SKM-1 (cell line): ENCODE data around the gene AGAP3.

Experiments used
- DNase-seq: peaks from one replicate; lab custom pipeline; 2025; ENCODE audit not compliant: unreplicated experiment; lab: John Stamatoyannopoulos, UW

AGAP3 gene

GRCh38 chr7:151057989-151058780 is 28.1 kb upstream of the AGAP3 start:
- peak; percentile 69 for DNase-seq

- no peak for DNase-seq
Observed at GRCh38 chr7:151058781-151059366, 27.4 kb upstream of the AGAP3 start.

GRCh38 chr7:151059367-151060112 is 26.7 kb upstream of the AGAP3 start, which contains the start of gene SLC4A2:
SLC4A2 (plus strand) TSS chr7:151059589; CDS start chr7:151061988, 2,399 bp downstream.
- DNase-seq = peak; percentile 15

GRCh38 chr7:151060113-151060415 is 26.2 kb upstream of the AGAP3 start:
- DNase-seq = no peak

GRCh38 chr7:151060416-151061212 is 25.7 kb upstream of the AGAP3 start:
- no peak for DNase-seq

GRCh38 chr7:151061213-151062110 is 24.8 kb upstream of the AGAP3 start:
- no peak for DNase-seq

GRCh38 chr7:151062111-151062398 is 24.2 kb upstream of the AGAP3 start:
- no peak for DNase-seq

GRCh38 chr7:151062399-151063211 is 23.7 kb upstream of the AGAP3 start:
- no peak for DNase-seq

- DNase-seq = no peak
Observed at GRCh38 chr7:151063212-151063561, 23.1 kb upstream of the AGAP3 start.

- DNase-seq = no peak
Observed at GRCh38 chr7:151064454-151064853, 21.8 kb upstream of the AGAP3 start.

GRCh38 chr7:151064993-151065392 is 21.3 kb upstream of the AGAP3 start:
- DNase-seq = no peak

- DNase-seq = no peak
Observed at GRCh38 chr7:151065516-151065915, 20.8 kb upstream of the AGAP3 start.

- no peak for DNase-seq
Observed at GRCh38 chr7:151066273-151066974, 19.9 kb upstream of the AGAP3 start.

- no peak for DNase-seq
Observed at GRCh38 chr7:151068069-151068773, 18.1 kb upstream of the AGAP3 start.

GRCh38 chr7:151069841-151070573 is 16.3 kb upstream of the AGAP3 start:
- no peak for DNase-seq

- DNase-seq = no peak
Observed at GRCh38 chr7:151070574-151070960, 15.7 kb upstream of the AGAP3 start.

GRCh38 chr7:151071032-151071866 is 15.0 kb upstream of the AGAP3 start:
- DNase-seq = no peak
